Mesenchymal stem cell (in vitro differentiated cells and primary cell): ENCODE data around the gene HPRT1.
"Not testable (repeated sequence)": the region's sequence is repeated elsewhere in the genome, so short reads cannot be mapped to it uniquely, and the experiment has no call there.

Source experiments
- DNase-seq: peaks from one replicate; pipeline ENCODE4 v3.0.0-alpha.2; 2013
- H2AFZ ChIP-seq: one replicate; pipeline ENCODE4 v1.6.1; 2013; ENCODE audit warnings: low read depth, mild to moderate bottlenecking, control low read depth, inconsistent platforms, low read length, moderate library complexity
- H2AK5ac ChIP-seq: 2 replicates; pipeline ENCODE4 v1.6.1; 2013; ENCODE audit warnings: low read length, moderate library complexity, mild to moderate bottlenecking, inconsistent platforms; ENCODE audit not compliant: severe bottlenecking
- H2BK120ac ChIP-seq: one replicate; pipeline ENCODE4 v1.6.1; 2013; ENCODE audit warnings: low read depth, mild to moderate bottlenecking, inconsistent platforms, low read length, moderate library complexity
- H2BK12ac ChIP-seq, 2 experiments: one replicate each; pipeline ENCODE4 v1.6.1; 2013; ENCODE audit warnings: inconsistent platforms in 2 of 2, low read length in 2 of 2, mild to moderate bottlenecking in 2 of 2, moderate library complexity in 2 of 2, control low read depth in 1 of 2
- H2BK15ac ChIP-seq: one replicate; pipeline ENCODE4 v1.6.1; 2013; ENCODE audit warnings: mild to moderate bottlenecking, low read depth, inconsistent platforms; ENCODE audit not compliant: poor library complexity, severe bottlenecking
- H2BK5ac ChIP-seq: 2 replicates; pipeline ENCODE4 v1.6.1; 2013; ENCODE audit warnings: low read depth, mild to moderate bottlenecking, low read length, control low read depth, inconsistent platforms; ENCODE audit not compliant: poor library complexity, severe bottlenecking
- H3K14ac ChIP-seq, 2 experiments: one replicate each; pipeline ENCODE4 v1.6.1; 2013; ENCODE audit warnings: inconsistent platforms in 2 of 2, low read length in 2 of 2, control low read depth in 1 of 2, mild to moderate bottlenecking in 1 of 2, moderate library complexity in 1 of 2
- H3K18ac ChIP-seq, 2 experiments: one replicate each; pipeline ENCODE4 v1.6.1; 2013; ENCODE audit warnings: inconsistent platforms in 2 of 2, low read length in 2 of 2, control low read depth in 1 of 2, low read depth in 1 of 2, mild to moderate bottlenecking in 1 of 2
- H3K23ac ChIP-seq, 2 experiments: one replicate each; pipeline ENCODE4 v1.6.1; 2013; ENCODE audit warnings: inconsistent platforms in 2 of 2, low read length in 2 of 2, mild to moderate bottlenecking in 2 of 2, moderate library complexity in 2 of 2, control low read depth in 1 of 2
- H3K27ac ChIP-seq: 2 replicates; pipeline ENCODE4 v1.5.1; 2013; ENCODE audit warnings: mild to moderate bottlenecking, moderate library complexity, low read length, control low read depth, inconsistent platforms; ENCODE audit not compliant: poor library complexity, severe bottlenecking
- H3K27me3 ChIP-seq, 2 experiments: 2 replicates each; pipeline versions ENCODE4 v1.6.1 to v1.7.0; 2013; ENCODE audit warnings: low read length in 2 of 2, mild to moderate bottlenecking in 2 of 2, moderate library complexity in 2 of 2, control low read depth in 1 of 2, inconsistent platforms in 1 of 2; ENCODE audit not compliant: control insufficient read depth in 1 of 2, insufficient read depth in 1 of 2
- H3K36me3 ChIP-seq, 2 experiments: 2 replicates each; pipeline versions ENCODE4 v1.6.1 to v1.7.0; 2013; ENCODE audit warnings: low read length in 2 of 2, control low read depth in 1 of 2, inconsistent platforms in 1 of 2, low read depth in 1 of 2, mild to moderate bottlenecking in 1 of 2; ENCODE audit not compliant: insufficient read depth in 2 of 2, control insufficient read depth in 1 of 2
- H3K4ac ChIP-seq, 2 experiments: one replicate each; pipeline ENCODE4 v1.6.1; 2013; ENCODE audit warnings: inconsistent platforms in 2 of 2, low read length in 2 of 2, mild to moderate bottlenecking in 2 of 2, moderate library complexity in 2 of 2, control low read depth in 1 of 2, low read depth in 1 of 2
- H3K4me1 ChIP-seq: 2 replicates; pipeline ENCODE4 v1.6.1; 2013; ENCODE audit warnings: low read depth, low read length, control low read depth; ENCODE audit not compliant: control insufficient read depth, insufficient read depth
- H3K4me2 ChIP-seq: 2 replicates; pipeline ENCODE4 v1.6.1; 2013; ENCODE audit warnings: low read length, mild to moderate bottlenecking, inconsistent platforms; ENCODE audit not compliant: poor library complexity, severe bottlenecking
- H3K4me3 ChIP-seq, 2 experiments: 2 replicates each; pipeline versions ENCODE4 v1.5.1 to v1.7.0; 2013; ENCODE audit warnings: low read length in 2 of 2, mild to moderate bottlenecking in 2 of 2, control low read depth in 1 of 2, low read depth in 1 of 2; ENCODE audit not compliant: insufficient read depth in 1 of 2
- H3K79me1 ChIP-seq: replicated peaks from 2 replicates; pipeline ENCODE4 v1.6.1; 2013; ENCODE audit warnings: mild to moderate bottlenecking, control low read depth, low read length, inconsistent platforms; ENCODE audit not compliant: poor library complexity, severe bottlenecking
- H3K9ac ChIP-seq: 2 replicates; pipeline ENCODE4 v1.7.0; 2013; ENCODE audit warnings: mild to moderate bottlenecking, low read length, moderate library complexity
- H3K9me3 ChIP-seq: 2 replicates; pipeline ENCODE4 v1.7.0; 2013; ENCODE audit warnings: mild to moderate bottlenecking, low read length; ENCODE audit not compliant: control insufficient read depth
- H4K8ac ChIP-seq: one replicate; pipeline ENCODE4 v1.6.1; 2013; ENCODE audit warnings: inconsistent platforms, mild to moderate bottlenecking, low read length, moderate library complexity
- H4K91ac ChIP-seq: one replicate; pipeline ENCODE4 v1.6.1; 2013; ENCODE audit warnings: mild to moderate bottlenecking, low read length, inconsistent platforms
- WGBS: methylation state at CpG from one replicate; pipeline ENCODE4 v1.1.7; 2013; ENCODE audit warnings: mixed read lengths; 5-methylcytosine and 5-hydroxymethylcytosine counted together

Gene HPRT1

DNA sequence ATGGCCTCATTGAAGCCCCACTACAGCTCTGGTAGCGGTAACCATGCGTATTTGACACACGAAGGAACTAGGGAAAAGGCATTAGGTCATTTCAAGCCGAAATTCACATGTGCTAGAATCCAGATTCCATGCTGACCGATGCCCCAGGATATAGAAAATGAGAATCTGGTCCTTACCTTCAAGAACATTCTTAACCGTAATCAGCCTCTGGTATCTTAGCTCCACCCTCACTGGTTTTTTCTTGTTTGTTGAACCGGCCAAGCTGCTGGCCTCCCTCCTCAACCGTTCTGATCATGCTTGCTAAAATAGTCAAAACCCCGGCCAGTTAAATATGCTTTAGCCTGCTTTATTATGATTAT lies 876 bp downstream of the HPRT1 start:
- Histone ChIP-seq H3K27ac (no peak overlapping the region), H3K23ac (no peak overlapping the region), H4K91ac (no peak overlapping the region), H3K9ac (peak overlapping the region; percentile 79), H3K4me1 (no peaks in the 10 kb centered on the region), H2AFZ (no peak overlapping the region), H2BK120ac (no peak overlapping the region), H2AK5ac (no peak overlapping the region), H2BK12ac (no peak overlapping the region), H3K14ac (no peak overlapping the region), H3K4me3 (peak overlapping the region; percentile 76 to 79), H3K79me1 (peaks cover 2% of the 10 kb centered on the region), H3K36me3 (no peaks in the 10 kb centered on the region), H4K8ac (no peak overlapping the region), H3K4ac (no peak overlapping the region), H2BK15ac (no peak overlapping the region), H3K9me3 (no peaks in the 10 kb centered on the region), H3K27me3 (no peaks in the 10 kb centered on the region), H2BK5ac (no peak overlapping the region), H3K4me2 (peak overlapping the region; percentile 77), H3K18ac (no peak overlapping the region)
- DNase-seq = peak; percentile 12
- WGBS = 0% methylated on average over 6 of the region's 9 CpGs

DNA sequence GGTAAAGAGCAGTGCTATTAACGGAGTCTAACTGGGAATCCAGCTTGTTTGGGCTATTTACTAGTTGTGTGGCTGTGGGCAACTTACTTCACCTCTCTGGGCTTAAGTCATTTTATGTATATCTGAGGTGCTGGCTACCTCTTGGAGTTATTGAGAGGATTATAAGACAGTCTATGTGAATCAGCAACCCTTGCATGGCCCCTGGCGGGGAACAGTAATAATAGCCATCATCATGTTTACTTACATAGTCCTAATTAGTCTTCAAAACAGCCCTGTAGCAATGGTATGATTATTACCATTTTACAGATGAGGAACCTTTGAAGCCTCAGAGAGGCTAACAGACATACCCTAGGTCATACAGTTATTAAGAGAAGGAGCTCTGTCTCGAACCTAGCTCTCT lies 1.5 kb downstream of the HPRT1 start:
- DNase-seq = peak; percentile 1
- Histone ChIP-seq H3K27me3 (no peaks in the 10 kb centered on the region), H3K23ac (no peak overlapping the region), H3K9ac (no peak overlapping the region), H3K18ac (no peak overlapping the region), H2AFZ (no peak overlapping the region), H3K36me3 (no peaks in the 10 kb centered on the region), H3K14ac (no peak overlapping the region), H2BK120ac (no peak overlapping the region), H4K91ac (no peak overlapping the region), H3K79me1 (peaks cover 3% of the 10 kb centered on the region), H2BK12ac (no peak overlapping the region), H2BK15ac (no peak overlapping the region), H3K4ac (no peak overlapping the region), H2AK5ac (no peak overlapping the region), H4K8ac (no peak overlapping the region), H3K4me1 (no peaks in the 10 kb centered on the region), H3K27ac (no peak overlapping the region), H3K4me2 (peak overlapping the region; percentile 77), H3K4me3 (no peak overlapping the region), H3K9me3 (no peaks in the 10 kb centered on the region), H2BK5ac (no peak overlapping the region)
- 100% methylated on average over 1 of the region's 3 CpGs for WGBS

DNA sequence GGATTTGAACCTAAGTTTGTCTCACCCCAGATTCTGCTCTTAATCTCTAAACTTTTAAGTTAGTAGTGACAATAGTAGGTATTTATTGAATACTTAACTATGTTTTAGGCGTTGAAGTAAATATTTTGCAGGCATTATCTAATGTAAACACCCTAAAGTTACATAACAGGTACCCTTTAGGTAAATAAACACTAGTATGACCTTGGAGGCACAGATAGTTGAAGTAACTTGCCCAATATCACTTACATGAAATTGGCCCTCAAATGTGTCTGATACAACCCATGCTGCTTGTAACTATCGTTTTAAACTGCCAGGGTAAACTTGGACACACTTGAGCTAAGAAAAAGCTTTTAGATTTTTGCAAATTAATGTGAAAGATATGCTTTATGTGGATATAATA lies 3.0 kb downstream of the HPRT1 start:
- no peak for DNase-seq
- Histone ChIP-seq H3K27me3 (no peaks in the 10 kb centered on the region), H3K4ac (no peak overlapping the region), H2BK120ac (no peak overlapping the region), H2AFZ (no peak overlapping the region), H3K9ac (no peak overlapping the region), H3K4me3 (no peak overlapping the region), H2AK5ac (no peak overlapping the region), H2BK15ac (no peak overlapping the region), H3K36me3 (no peaks in the 10 kb centered on the region), H3K14ac (no peak overlapping the region), H3K79me1 (peaks cover 3% of the 10 kb centered on the region), H2BK5ac (no peak overlapping the region), H4K8ac (no peak overlapping the region), H3K18ac (no peak overlapping the region), H3K23ac (no peak overlapping the region), H3K27ac (no peak overlapping the region), H3K4me2 (no peak overlapping the region), H3K4me1 (no peaks in the 10 kb centered on the region), H3K9me3 (no peaks in the 10 kb centered on the region), H2BK12ac (no peak overlapping the region), H4K91ac (no peak overlapping the region)
- WGBS = no CpG with 5 or more reads among the region's 2 CpGs

DNA sequence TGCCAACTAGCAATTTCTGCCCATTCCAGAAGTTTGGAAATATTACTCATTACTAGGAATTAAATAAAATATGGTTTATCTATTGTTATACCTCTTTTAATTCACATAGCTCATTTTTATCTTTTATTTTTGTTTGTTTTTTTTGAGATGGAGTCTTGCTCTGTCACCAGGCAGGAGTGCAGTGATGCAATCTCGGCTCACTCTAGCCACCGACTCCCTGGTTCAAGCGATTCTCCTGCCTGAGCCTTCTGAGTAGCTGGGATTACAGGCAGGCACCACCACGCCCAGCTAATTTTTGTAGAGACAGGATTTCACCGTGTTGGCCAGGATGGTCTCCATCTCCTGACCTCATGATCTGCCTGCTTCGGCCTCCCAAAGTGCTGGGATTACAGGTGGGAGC lies 4.5 kb downstream of the HPRT1 start:
- not testable (repeated sequence) for H4K91ac ChIP-seq, H3K14ac ChIP-seq, H2BK120ac ChIP-seq, H3K27ac ChIP-seq, H3K4me3 ChIP-seq, H3K9ac ChIP-seq, H2BK12ac ChIP-seq, DNase-seq, H3K36me3 ChIP-seq, H3K27me3 ChIP-seq, H3K9me3 ChIP-seq, H3K4me2 ChIP-seq, H3K79me1 ChIP-seq, H3K4me1 ChIP-seq, H2BK15ac ChIP-seq, H3K23ac ChIP-seq, H3K4ac ChIP-seq, H3K18ac ChIP-seq, H2AFZ ChIP-seq, H2AK5ac ChIP-seq, H4K8ac ChIP-seq, H2BK5ac ChIP-seq
- WGBS = 96% methylated on average over 6 of the region's 6 CpGs
